Measurements from ENCODE around the gene KCNQ1. TPM values are rescaled to one million over a fixed set of nuclear protein-coding genes. Genes with fewer than 3 reads are reported as not detected.

Gene KCNQ1
- polyA plus RNA-seq, 1 donor (not counting 4 experiments of a cell fraction or from before 2014, with no cell fraction given), result not detected

DNA sequence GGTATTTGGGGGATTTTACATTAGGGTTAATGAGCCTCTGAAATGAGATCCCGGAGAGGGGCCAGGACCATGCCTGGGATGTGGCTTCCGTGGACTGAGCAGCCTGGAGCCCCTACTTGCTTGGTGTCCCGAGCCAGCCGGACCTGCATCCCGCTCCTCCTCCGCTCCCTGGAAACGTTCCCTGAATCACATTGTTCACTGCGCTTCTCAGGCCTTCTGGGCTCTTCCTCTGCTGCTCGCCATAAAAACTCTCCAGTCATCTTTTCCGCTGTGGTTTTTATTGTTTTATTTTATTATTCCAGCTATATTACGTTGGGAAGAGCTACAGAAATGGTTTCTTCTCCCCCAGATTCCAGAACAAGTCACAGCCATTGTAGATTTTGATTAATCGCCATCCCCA lies 268.3 kb downstream of the KCNQ1 start:
- peaks cover 41% of the 10 kb centered on the region for H3K27me3 ChIP-seq (ENCODE audit: control insufficient read depth, extremely low read depth, insufficient read depth, low read length)

DNA sequence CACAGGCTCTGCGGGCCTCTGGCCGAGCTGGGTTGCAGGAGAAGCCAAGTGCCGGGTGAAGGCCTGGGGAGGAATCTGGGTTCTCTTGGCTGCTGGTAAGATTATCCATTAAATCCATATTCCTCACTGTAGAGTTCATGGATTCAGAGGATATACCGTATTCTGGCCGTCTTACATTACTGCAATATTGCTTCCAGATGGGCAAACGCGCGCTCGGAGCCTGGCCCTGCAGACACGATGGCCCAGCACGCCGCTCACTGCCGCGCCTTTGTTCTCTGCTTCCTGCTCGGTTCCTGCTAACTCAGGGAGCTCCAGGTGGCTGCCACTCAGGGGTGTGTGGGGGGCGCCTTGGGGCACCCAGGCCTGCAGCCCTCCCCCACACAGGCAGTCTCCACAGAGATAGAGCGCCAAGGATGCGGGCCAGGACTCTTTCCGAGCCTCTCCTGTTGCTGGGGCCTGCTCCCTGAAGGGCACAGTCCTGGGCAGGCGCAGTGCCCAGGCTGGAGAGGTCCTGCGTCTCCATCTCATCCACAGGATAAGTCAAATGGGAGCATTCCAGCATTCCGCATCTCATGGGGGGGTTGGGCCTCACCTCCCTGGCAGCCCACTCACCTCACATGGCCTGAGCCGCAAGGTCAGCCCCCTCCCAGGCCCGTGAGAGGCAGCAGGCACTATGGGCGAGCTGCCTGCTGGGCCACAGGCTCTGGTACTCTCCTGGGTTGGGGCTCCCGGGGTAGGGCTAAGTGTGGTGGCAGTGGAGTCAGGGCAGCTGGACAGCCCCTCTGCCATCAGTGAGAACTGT lies 269.1 kb downstream of the KCNQ1 start:
- no peaks in the 10 kb centered on the region for H3K9me1 ChIP-seq (ENCODE audit: control insufficient read depth, extremely low read depth, insufficient read depth, low read length)
- H4K20me1 ChIP-seq (ENCODE audit: control insufficient read depth, extremely low read depth, insufficient read depth, low read length), result peaks cover 3% of the 10 kb centered on the region
- no peaks in the 10 kb centered on the region for H3K79me2 ChIP-seq (ENCODE audit: control insufficient read depth, insufficient read depth, low read length)
- H3K9me3 ChIP-seq (ENCODE audit: control insufficient read depth, low read depth, low read length), result no peaks in the 10 kb centered on the region
- FAIRE-seq, result no peak
- H3K4me2 ChIP-seq (ENCODE audit: control insufficient read depth, extremely low read depth, insufficient read depth, low read depth, low read length), result no peak overlapping the region
- no peak overlapping the region for H3K9ac ChIP-seq (ENCODE audit: control insufficient read depth, extremely low read depth, insufficient read depth, low read length)
- dilution Hi-C loops (cut with MboI; ENCODE audit: extremely low pct_ligation_motif_present, low sequenced_read_pairs), result no loop called here
- peaks cover 42% of the 10 kb centered on the region for H3K27me3 ChIP-seq (ENCODE audit: control insufficient read depth, extremely low read depth, insufficient read depth, low read length)
- TF ChIP-seq, protein P1, sequence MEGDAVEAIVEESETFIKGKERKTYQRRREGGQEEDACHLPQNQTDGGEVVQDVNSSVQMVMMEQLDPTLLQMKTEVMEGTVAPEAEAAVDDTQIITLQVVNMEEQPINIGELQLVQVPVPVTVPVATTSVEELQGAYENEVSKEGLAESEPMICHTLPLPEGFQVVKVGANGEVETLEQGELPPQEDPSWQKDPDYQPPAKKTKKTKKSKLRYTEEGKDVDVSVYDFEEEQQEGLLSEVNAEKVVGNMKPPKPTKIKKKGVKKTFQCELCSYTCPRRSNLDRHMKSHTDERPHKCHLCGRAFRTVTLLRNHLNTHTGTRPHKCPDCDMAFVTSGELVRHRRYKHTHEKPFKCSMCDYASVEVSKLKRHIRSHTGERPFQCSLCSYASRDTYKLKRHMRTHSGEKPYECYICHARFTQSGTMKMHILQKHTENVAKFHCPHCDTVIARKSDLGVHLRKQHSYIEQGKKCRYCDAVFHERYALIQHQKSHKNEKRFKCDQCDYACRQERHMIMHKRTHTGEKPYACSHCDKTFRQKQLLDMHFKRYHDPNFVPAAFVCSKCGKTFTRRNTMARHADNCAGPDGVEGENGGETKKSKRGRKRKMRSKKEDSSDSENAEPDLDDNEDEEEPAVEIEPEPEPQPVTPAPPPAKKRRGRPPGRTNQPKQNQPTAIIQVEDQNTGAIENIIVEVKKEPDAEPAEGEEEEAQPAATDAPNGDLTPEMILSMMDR (optimal IDR thresholded peaks at IDR 0.05 in 1 of 3, IDR thresholded peaks at IDR 0.05 in 1 of 3, conservative IDR thresholded peaks at IDR 0.05 in 1 of 3; ENCODE audit: extremely low read depth in 1 of 3, insufficient read depth in 2 of 3, low read length in 3 of 3), result no peak
- TF ChIP-seq EZH2 (IDR thresholded peaks at IDR 0.05; ENCODE audit: low read length), result no peak
- no peak overlapping the region for H3K27ac ChIP-seq (ENCODE audit: control insufficient read depth, insufficient read depth, low read length)
- no peaks in the 10 kb centered on the region for H3K4me1 ChIP-seq (ENCODE audit: control insufficient read depth, extremely low read depth, insufficient read depth, low read length)
- no peaks in the 10 kb centered on the region for H3K36me3 ChIP-seq (ENCODE audit: control insufficient read depth in 2 of 2, extremely low read depth in 1 of 2, insufficient read depth in 2 of 2, low read length in 2 of 2)
- no peak overlapping the region for H2AFZ ChIP-seq (ENCODE audit: control insufficient read depth, low read length)
- H3K4me3 ChIP-seq (ENCODE audit: control insufficient read depth in 2 of 3, extremely low read depth in 1 of 3, insufficient read depth in 2 of 3, low read depth in 1 of 3, low read length in 3 of 3), result no peak overlapping the region
- no peak for DNase-seq (ENCODE audit: low read depth, low spot score)

More for the DNA sequence above, 268.3 kb downstream of the KCNQ1 start:
- DNase-seq (ENCODE audit: low read depth, low spot score) (no peak), FAIRE-seq (no peak)
- H3K4me3 ChIP-seq (ENCODE audit: control insufficient read depth in 2 of 3, extremely low read depth in 1 of 3, insufficient read depth in 2 of 3, low read depth in 1 of 3, low read length in 3 of 3), result no peak overlapping the region
- H3K4me1 ChIP-seq (ENCODE audit: control insufficient read depth, extremely low read depth, insufficient read depth, low read length), result no peaks in the 10 kb centered on the region
- no peaks in the 10 kb centered on the region for H3K9me1 ChIP-seq (ENCODE audit: control insufficient read depth, extremely low read depth, insufficient read depth, low read length)
- H3K9me3 ChIP-seq (ENCODE audit: control insufficient read depth, low read depth, low read length), result no peaks in the 10 kb centered on the region
- H3K36me3 ChIP-seq (ENCODE audit: control insufficient read depth in 2 of 2, extremely low read depth in 1 of 2, insufficient read depth in 2 of 2, low read length in 2 of 2), result no peaks in the 10 kb centered on the region
- H2AFZ ChIP-seq (ENCODE audit: control insufficient read depth, low read length), result no peak overlapping the region
- dilution Hi-C loops (cut with MboI; ENCODE audit: extremely low pct_ligation_motif_present, low sequenced_read_pairs), result no loop called here
- H4K20me1 ChIP-seq (ENCODE audit: control insufficient read depth, extremely low read depth, insufficient read depth, low read length), result peaks cover 4% of the 10 kb centered on the region
- H3K27ac ChIP-seq (ENCODE audit: control insufficient read depth, insufficient read depth, low read length), result no peak overlapping the region
- H3K4me2 ChIP-seq (ENCODE audit: control insufficient read depth, extremely low read depth, insufficient read depth, low read depth, low read length), result no peak overlapping the region
- no peaks in the 10 kb centered on the region for H3K79me2 ChIP-seq (ENCODE audit: control insufficient read depth, insufficient read depth, low read length)
- H3K9ac ChIP-seq (ENCODE audit: control insufficient read depth, extremely low read depth, insufficient read depth, low read length), result no peak overlapping the region
- TF ChIP-seq, protein P1 (optimal IDR thresholded peaks at IDR 0.05 in 1 of 3, IDR thresholded peaks at IDR 0.05 in 1 of 3, conservative IDR thresholded peaks at IDR 0.05 in 1 of 3; ENCODE audit: extremely low read depth in 1 of 3, insufficient read depth in 2 of 3, low read length in 3 of 3), result no peak

Measured in keratinocyte (primary cell).